Vagina (tissue), 2 donors: Measurements from ENCODE around the gene PRKAA2. TPM values are rescaled to one million over a fixed set of nuclear protein-coding genes. Genes with fewer than 3 reads are reported as not detected.

Source experiments
- DNase-seq, 2 donors: peaks; one replicate each; pipeline ENCODE4 v3.0.0-alpha.2; 2017; ENCODE audit errors: extremely low spot score in 2 of 2
- H3K27ac ChIP-seq: fragments of 200-600 bp; sonication (generic); one replicate; pipeline ENCODE4 v1.5.1; 2019
- H3K27me3 ChIP-seq: fragments of 200-600 bp; sonication (generic); one replicate; pipeline ENCODE4 v1.5.1; 2019
- H3K36me3 ChIP-seq, 2 donors: fragments of 200-600 bp; sonication (generic); one replicate each; pipeline ENCODE4 v1.5.1; 2017 to 2019
- H3K4me1 ChIP-seq: fragments of 200-600 bp; sonication (generic); one replicate; pipeline ENCODE4 v1.5.1; 2019
- H3K4me3 ChIP-seq, 2 donors: fragments of 200-600 bp; sonication (generic); 1 replicate in 1 of 2; 2 replicates in 1 of 2; pipeline ENCODE4 v1.5.1; 2016 to 2019
- H3K9me3 ChIP-seq: fragments of 200-600 bp; sonication (generic); one replicate; pipeline ENCODE4 v1.5.1; 2019
- POLR2A ChIP-seq, 2 donors: fragments of 450-650 bp; IDR thresholded peaks; one replicate each; pipeline ENCODE4 v1.6.1; 2017; ENCODE audit warnings: antibody characterized with exemption in 2 of 2, mild to moderate bottlenecking in 2 of 2, moderate library complexity in 2 of 2
- POLR2AphosphoS5 ChIP-seq, 2 donors: sonication (generic); formaldehyde crosslinking; IDR thresholded peaks; one replicate each; pipeline ENCODE4 v1.9.0; 2017; ENCODE audit warnings: antibody characterized with exemption in 2 of 2, mild to moderate bottlenecking in 2 of 2, low read depth in 1 of 2; ENCODE audit not compliant: insufficient read depth in 1 of 2
- intact Hi-C: fragments of 100-400 bp; cut with DNase I; formaldehyde crosslinking; loops from one replicate; pipeline ENCODE4 v1.15.1; 2023
- small RNA-seq: library from RNA; depleted of rRNA; stranded (forward); fragments of <200 nt; gene quantifications from one replicate; pipeline ENCODE3, GENCODE V24; 2016
- total RNA-seq: library from RNA; depleted of rRNA; stranded (reverse); fragments of >200 nt; gene quantifications from one replicate; pipeline ENCODE4 v1.2.3, GENCODE V29; 2016
- TF ChIP-seq, protein P1 (sequence below), 3 experiments: fragments of 450-650 bp in 2 of 3; fragments of 200-600 bp in 1 of 3; sonication (generic) in 1 of 3; IDR thresholded peaks; one replicate each; pipeline ENCODE4 v1.5.1; 2017 to 2019; ENCODE audit warnings: antibody characterized with exemption in 3 of 3, mild to moderate bottlenecking in 2 of 3, moderate library complexity in 2 of 3

Gene PRKAA2
- total RNA-seq, 1 donor from 2014 or later: 3.7 TPM

DNA sequence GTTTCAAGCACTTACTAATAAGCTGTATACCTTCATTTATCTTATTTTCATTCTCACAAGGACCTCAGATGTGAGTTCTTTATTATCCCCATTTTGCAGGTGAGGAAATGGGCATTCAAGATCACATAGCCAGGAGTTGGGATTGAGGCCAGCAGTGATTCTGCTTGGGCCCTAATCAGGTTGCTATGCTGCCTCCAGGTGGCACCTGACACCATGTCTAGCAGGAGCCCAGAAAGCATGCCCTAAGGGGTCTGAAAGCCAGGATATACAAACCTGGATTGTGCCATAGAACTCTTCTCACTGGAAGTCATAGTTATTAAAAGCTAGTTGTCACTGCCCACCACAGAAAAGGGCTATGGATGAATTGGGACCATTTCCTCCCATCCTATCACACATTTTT lies 113.0 kb downstream of the PRKAA2 start:
- DNase-seq: no peak
- intact Hi-C loops: no loop called here
- no peaks in the 10 kb centered on the region for H3K4me1 ChIP-seq
- no peaks in the 10 kb centered on the region for H3K36me3 ChIP-seq
- H3K9me3 ChIP-seq: no peaks in the 10 kb centered on the region
- TF ChIP-seq POLR2AphosphoS5 (IDR thresholded peaks at IDR 0.05; ENCODE audit: insufficient read depth in 1 of 2, low read depth in 1 of 2) (no peak), POLR2A (IDR thresholded peaks at IDR 0.05) (no peak)
- TF ChIP-seq, protein P1, sequence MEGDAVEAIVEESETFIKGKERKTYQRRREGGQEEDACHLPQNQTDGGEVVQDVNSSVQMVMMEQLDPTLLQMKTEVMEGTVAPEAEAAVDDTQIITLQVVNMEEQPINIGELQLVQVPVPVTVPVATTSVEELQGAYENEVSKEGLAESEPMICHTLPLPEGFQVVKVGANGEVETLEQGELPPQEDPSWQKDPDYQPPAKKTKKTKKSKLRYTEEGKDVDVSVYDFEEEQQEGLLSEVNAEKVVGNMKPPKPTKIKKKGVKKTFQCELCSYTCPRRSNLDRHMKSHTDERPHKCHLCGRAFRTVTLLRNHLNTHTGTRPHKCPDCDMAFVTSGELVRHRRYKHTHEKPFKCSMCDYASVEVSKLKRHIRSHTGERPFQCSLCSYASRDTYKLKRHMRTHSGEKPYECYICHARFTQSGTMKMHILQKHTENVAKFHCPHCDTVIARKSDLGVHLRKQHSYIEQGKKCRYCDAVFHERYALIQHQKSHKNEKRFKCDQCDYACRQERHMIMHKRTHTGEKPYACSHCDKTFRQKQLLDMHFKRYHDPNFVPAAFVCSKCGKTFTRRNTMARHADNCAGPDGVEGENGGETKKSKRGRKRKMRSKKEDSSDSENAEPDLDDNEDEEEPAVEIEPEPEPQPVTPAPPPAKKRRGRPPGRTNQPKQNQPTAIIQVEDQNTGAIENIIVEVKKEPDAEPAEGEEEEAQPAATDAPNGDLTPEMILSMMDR (IDR thresholded peaks at IDR 0.05): no peak
- H3K27ac ChIP-seq: no peak overlapping the region
- no peak overlapping the region for H3K4me3 ChIP-seq
- H3K27me3 ChIP-seq: no peaks in the 10 kb centered on the region

DNA sequence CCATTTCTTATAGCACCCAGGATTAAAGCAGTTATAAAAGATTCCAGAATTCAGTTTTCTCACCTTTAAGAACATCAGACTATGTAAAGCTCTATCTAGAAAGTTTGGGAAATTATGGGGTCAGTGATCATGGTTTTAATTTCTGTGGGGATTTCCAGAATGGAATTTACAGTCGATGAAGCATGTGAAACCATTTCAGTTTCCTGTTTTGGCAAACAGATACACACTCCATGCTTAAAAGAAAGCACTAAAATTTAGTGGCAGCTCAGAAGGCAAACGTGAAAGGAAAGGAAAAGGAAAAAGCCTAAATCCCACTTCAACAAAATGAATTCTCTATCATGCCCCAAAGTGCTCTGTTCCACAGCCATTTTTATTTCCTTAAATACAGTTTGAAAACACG lies 113.7 kb downstream of the PRKAA2 start:
- intact Hi-C loops: no loop called here
- H3K9me3 ChIP-seq: no peaks in the 10 kb centered on the region
- DNase-seq: no peak
- no peaks in the 10 kb centered on the region for H3K4me1 ChIP-seq
- no peaks in the 10 kb centered on the region for H3K27me3 ChIP-seq
- no peak overlapping the region for H3K27ac ChIP-seq
- TF ChIP-seq POLR2AphosphoS5 (IDR thresholded peaks at IDR 0.05; ENCODE audit: insufficient read depth in 1 of 2, low read depth in 1 of 2) (no peak), POLR2A (IDR thresholded peaks at IDR 0.05) (no peak)
- TF ChIP-seq, protein P1 (IDR thresholded peaks at IDR 0.05): no peak
- H3K36me3 ChIP-seq: no peaks in the 10 kb centered on the region
- no peak overlapping the region for H3K4me3 ChIP-seq

Small RNAs within 50 kb of the gene (small RNA-seq; reads per million reads assigned to genes)
- gene AC099789.1: not detected

Other genes starting within 250 kb of the PRKAA2 start
- 236 TPM for gene PLPP3, start 65.8 kb upstream of the PRKAA2 start, total RNA-seq
- gene FYB2, start 174.1 kb downstream of the PRKAA2 start, total RNA-seq: not detected
- gene C8A, start 209.5 kb downstream of the PRKAA2 start, total RNA-seq: not detected